Stimulated activated CD4-positive, alpha-beta T cell treated with anti-CD3 and anti-CD28 coated beads, Interleukin-15, amount 100 ng/mL, for 24 hours (primary cell): Measurements from ENCODE around the gene EVL.

ENCODE experiments used
- DNase-seq: peaks from one replicate; pipeline ENCODE4 v3.0.0-alpha.2; 2020

EVL gene

DNA sequence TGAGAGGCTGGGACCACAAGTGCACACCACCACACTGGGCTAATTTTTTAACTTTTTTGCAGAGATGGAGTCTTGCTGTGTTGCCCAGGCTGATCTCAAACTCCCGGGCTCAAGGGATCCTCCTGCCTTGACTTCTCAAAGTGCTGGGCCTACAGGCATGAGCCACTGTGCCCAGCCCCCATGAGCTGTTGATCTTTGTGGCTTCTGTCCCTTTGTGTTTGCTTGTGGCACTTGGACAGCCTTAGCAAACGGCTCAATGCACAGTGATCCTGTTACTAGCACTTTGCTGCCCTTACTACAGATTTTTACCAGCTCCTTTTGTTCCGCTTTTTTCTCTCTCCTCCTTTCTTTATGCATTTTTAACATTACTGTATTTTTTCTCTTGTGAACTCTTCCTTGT, 25.3 kb upstream of the EVL start:
- no peak for DNase-seq

DNA sequence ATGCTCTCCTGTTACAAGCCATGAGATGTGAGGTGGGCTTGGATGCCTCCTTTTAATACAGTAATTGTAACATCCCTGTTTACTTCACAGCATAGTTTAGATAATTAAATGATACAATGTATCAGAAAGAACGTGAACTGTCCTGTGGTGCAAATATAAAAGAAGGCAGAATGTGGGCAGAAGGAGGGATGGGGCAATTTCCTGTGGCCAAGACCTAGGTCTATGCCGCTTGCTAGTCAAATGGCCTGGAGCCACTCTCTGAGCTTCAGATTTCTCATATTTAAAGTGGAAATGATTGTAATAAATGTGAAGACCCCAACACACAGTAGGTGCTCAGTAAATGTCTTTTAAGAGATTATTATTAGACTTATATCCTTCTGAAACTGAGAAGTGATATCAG, 24.0 kb upstream of the EVL start:
- DNase-seq: no peak

DNA sequence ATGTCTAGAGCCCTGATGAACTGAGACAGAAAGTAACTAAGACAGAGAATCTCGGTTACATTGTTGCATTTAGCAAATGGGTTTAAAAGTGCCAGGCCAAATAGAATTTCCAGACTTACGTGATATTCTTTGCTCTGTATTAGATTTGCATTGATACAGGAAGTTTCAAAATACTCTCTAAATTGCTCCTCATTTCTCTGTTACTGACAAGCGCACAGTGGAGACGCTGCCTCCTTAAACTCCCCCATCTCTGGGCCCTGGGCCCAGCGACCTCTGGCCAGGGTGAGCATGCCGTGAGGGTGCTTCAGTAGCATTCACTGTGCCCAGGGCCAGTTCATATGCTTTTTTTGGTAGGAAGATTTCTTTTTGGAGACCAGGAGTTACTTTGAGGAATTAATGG, 22.9 kb upstream of the EVL start:
- no peak for DNase-seq

DNA sequence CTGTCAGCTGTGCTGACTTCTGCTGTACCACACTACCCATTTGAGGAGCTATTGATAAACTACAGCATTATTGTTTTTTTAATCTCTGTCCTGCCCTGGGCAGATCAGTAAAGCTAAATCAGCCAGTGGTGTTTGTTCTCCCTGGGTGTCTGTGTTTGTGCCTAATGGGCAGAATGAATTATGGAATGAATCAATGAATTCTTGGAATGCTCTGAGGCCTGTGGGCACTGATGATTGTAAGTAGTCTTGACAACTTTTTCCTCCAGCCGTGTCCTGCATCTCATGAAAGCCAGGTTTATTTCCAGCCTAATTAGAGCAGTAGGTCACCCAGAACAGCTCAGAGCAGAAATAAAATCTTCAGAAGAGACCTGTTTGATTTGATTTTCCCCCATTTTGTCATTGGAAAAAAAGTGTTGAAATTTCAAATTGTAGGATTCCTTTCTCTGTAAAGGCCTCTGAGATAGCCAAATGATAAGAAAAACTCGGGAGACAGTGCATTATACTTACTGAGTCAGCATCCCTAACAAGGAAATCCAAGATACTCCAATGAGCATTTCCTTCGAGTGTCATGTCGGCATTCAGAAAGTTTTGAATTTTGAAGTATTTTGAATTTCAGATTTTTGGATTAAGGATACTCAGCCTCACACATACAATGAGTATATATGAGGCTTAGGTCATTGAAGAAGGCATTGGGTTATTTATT, 19.4 kb upstream of the EVL start:
- DNase-seq: no peak

DNA sequence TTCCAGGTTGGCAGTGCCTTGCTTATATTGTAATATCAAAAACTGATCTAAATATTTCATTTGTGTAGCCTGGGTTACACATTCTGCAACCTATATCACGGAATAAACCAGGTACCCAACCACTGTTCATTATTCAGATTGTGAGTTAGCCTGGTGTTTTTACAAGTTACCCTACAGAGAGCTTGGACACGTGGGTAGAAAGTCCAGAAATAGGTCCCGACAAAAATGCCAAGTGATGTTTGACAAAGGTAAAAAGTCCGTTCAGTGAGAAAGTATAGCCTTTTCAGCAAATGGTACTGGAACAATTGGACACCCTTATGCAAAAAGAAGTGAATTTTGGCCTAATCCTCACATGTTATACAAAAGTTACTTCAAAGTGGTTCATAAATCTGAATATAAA, 17.6 kb upstream of the EVL start:
- no peak for DNase-seq

DNA sequence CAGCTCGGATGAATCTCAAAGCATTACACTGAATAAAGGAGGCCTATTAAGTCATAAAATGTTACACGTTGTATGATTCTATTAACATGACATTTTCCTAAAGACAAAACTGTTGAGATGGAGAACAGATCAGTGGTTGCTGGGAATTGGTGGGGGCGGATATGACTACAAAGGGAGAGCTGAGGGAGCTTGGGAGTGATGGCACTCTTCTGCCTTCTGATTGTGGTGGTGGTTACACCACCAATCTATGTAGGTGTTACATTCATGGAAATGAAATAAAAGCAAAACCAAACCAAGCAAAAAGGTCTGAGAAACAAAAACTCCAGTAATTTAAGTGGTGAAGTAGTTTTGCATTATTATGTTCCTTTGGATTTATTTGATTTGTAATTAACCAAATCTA, 16.4 kb upstream of the EVL start:
- peak; percentile 49 for DNase-seq

DNA sequence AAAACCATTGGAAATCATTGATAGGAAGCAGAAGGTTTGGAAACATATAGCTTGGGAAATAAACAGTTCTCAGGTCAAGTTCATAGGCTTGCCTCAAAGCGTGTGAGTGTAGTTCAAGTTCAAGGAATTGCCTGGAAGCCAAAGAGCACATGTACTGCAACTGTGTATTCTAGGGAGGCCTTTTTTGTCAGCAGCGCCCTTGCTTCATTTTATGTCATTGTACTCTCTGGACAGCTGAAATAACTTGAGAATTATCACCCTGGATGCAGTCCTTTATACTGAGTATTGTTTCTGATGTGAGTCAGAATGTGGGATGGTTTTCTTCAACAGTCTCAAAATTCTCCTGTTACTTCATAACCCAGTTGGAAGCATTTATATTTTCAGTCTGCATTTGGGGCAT, 16.0 kb upstream of the EVL start:
- DNase-seq: no peak

DNA sequence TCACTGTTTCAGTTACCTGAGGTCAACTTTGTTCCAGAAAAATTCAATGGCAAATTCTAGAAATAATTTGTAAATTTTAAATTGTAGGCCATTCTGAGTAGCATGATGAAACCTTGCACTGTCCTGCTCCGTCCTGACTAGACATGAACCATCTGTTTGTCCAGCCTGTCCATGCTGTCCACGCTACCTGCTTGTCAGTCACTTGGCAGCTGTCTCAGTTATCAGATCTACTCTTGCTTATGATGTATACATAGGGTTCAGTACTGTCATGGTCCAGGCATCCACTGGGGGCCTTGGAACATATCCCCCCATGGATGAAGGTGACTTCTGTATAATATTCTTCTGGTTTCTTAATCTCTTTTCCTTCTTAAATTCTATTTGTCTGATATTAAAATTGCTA, 14.1 kb upstream of the EVL start:
- DNase-seq: no peak

DNA sequence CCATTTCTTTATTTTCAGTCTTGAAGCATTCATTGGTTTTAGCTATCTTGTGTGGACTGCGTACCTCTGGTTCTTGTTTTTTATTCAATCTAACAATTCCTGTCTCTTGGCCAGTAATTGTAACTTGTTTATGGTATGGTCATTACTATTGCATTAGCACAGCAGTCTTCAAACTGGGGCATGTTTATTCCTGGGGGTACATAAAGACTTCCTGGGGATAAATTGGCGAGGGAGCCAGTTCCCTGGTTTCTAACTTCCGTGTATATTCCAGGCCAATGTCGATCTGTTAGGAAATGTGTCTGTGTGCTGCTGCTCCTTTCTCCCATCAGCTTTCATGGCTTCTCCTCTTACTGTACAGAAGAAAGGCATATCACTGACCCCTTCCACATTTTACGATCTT, 13.7 kb upstream of the EVL start:
- DNase-seq: no peak

DNA sequence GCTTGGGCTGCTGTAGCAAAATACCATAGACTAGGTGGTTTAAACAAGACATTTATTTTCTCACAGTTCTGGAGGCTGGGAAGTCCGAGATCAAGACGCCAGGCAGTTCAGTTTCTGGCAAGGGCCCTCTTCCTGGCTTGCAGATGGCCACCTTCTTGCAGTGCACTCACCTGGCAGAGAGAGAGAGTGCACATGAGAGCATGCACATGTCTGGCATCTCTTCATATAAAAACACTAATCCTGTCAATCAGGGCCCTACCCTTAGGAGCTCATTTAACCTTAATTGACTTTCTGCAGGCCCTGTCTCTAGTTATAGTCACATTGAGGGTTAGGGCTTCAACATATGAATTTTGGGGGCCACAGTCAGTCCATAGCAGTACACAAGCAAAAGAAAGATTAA, 12.4 kb upstream of the EVL start:
- DNase-seq: no peak

DNA sequence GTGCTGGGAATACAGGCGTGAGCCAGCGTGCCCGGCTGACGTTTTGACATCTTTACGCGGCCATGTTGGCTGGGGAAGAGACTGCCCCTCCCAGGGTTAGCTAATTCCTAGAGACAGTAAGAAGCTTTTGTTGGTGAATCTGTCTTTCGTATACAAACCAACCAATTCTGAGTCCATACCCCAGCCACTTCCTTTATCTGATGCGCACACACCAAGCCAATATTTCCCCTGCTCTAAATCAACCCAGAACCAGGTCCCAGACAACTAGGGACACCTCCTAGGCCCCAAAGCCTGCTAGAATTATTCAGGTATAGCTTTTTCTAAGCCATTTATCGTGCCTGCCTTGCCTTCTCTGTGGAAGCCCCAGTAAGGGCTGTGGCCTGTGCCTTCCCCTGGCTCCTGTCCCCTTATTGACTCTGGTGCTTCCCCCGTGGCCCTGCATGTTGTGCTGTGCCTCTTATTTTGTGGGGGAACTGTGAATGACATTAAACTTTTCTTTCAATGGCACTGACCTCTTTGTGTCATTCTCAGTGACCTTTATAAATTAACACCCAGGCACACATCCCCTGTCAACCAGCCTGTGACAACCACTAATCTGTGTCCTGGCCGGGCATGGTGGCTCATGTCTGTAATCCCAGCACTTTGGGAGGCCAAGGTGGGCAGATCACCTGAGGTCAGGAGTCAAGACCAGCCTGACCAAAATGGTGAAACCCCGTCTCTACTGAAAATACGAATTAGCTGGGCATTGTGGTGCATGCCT, 10.7 kb upstream of the EVL start:
- DNase-seq: no peak

DNA sequence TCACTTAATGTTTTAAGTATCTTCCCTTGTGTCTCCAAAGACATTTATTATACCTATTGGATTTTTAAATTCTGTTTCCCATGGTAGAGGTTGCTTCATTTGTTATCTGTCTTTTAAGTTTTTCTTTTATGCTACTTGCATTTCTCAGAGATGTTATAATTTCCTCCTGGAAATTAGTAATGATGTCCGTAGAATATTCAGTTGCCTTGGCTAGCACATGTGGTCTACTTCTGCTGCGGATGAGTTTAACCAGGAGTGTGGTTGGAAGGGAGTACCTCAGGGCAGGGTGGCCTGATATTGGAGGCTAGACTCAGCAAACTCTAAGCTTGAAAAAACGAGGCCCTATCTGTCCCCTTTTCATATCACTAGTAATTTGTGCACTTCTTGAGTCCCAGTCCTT, 8.8 kb upstream of the EVL start:
- no peak for DNase-seq

DNA sequence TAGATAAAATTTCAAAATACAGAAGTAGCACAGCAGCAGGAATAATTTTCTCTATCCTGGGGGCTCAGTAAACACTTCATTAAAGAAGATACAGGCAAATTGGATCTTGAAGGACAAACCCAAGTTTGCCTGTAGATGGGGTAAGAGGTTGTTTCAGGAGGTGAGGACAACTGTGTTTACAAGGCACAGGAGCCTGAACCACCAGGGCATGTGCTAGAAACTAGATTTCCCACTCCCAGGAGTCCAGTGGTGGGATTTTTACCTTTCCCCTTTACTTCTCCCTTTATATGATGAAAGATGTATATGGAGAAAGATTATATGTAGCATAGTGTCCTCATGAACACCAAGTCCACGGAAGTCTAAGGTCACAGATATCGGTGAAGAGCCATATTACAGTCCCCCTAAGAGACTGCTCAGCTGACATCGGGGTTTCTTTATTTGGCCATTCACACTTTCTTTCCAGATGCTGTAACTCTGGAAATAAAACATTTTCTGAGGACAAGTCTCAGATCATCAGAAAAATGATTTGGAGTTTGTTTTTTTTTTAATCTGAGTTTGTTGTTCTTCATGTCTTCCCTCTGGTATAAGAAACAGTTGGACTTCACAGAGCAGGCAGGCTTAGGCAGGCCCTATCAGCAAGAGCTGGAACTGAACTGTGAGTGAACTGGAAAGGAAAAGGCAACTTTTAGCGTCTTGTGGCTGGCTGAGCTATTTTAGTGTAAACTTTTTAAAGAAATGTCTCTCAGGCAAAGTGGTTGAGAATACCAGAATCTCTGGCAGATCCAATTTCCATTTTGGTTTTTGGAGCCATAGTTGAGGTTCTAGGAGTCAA, 8.0 kb upstream of the EVL start:
- no peak for DNase-seq

DNA sequence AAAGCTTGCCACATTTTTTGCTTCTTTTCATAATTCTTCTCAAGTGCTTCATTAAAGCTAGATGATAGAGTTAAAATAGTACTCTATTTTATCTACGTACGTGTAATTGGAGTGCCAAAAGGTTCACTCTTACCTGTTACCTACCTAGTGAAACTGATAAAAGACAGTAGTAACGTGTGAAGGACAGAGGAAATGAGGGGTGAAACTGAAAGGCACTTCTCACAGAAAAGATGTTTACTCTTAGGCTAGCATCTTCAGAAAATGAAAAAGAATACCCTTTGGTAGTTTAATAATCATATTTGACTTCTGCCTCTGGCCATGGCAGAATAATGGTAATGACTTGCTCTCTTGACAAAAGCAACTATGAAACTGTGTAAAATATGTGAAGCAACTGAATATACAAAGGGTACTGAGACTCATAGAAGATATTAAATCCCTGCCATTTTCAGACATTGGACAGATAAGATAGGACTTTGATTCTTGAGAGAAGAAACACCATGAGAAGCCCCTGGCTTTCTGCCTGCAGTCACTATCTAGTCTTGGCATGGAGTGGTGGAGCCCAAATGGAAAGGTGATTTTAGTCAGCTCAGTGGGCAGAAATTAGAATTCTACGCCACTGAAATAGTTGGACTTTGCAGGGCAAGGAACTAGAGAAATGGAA, 6.3 kb upstream of the EVL start:
- DNase-seq: no peak

DNA sequence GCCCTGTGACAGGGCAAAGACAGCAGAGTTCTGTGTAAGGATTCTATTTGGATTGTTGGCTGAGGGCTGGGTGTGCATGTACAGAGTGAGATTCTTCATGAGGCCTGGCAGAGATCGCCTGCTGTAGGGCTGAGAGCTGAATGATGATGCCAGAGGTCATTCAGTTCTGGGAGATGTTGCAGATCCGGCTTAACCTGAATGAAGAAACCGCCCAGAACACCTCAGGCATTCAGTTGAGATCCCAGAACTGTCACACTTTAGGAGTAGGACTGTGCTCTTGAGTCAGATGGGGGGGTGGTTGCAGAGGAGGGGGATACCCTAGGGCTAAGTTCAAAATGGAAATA, 5.8 kb upstream of the EVL start:
- no peak for DNase-seq

DNA sequence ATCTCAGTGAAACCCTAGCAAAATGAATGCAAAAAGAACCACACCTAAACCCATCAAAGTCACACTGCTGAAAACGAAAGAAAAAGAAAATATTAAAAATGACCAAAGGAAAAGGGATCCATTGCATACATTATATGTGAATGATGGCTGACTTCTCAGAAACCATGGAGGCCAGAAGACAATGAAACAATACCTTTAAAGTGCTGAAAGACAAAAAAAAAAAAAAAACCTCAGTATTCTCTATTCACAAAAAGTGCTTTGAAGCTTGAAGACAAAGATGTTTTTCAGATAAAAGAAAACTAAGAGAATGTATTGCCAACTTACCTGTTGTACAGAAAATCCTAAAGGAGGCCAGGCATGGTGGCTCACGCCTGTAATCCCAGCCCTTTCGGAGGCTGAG, 4.5 kb upstream of the EVL start:
- no peak for DNase-seq

DNA sequence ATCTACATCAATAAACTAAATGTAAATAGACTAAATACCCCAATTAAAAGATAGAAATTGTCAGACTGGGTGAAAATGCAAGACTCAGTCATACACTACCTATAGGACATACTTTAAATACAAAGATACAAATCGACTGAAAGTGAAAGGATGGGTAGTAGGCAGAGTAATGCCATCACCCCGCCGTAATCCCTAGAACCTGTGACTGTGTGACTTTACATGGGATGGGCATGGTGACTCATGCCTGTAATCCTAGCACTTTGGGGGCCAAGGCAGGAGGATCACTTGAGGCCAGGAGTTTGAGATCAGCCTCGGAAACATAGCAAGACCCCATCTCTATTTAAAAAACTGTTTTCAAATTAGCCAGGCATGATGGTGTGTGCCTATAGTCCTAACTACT, 2.6 kb upstream of the EVL start:
- peak; percentile 65 for DNase-seq

DNA sequence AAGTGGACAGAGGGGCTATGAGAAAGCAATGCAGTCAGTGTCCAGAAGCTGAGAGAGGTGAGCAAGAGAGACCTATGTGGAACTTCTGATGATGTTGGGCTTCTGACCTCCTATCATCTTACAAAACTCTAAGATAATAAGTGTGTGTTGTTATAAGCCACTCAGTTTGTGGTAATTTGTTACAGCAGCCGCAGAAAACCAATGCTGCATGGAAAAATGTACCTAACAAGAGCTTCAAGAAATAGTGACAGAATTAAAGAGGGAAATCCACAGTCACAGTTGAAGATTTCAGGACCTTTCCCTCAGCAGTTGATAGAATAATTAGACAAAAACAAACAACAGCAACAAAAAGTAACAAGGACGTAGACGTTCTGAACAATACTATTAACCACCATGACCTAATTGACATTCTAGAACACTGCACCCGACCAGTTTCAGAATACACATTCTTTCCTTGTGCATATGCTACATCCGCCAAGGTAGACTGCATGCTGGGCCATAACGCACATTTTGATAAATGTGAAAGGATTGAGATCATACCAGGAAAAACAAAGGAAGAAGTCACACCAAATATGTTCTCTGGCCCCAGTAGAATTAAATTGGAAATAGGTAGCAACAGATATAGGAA, 1.8 kb upstream of the EVL start:
- DNase-seq: peak; percentile 40

DNA sequence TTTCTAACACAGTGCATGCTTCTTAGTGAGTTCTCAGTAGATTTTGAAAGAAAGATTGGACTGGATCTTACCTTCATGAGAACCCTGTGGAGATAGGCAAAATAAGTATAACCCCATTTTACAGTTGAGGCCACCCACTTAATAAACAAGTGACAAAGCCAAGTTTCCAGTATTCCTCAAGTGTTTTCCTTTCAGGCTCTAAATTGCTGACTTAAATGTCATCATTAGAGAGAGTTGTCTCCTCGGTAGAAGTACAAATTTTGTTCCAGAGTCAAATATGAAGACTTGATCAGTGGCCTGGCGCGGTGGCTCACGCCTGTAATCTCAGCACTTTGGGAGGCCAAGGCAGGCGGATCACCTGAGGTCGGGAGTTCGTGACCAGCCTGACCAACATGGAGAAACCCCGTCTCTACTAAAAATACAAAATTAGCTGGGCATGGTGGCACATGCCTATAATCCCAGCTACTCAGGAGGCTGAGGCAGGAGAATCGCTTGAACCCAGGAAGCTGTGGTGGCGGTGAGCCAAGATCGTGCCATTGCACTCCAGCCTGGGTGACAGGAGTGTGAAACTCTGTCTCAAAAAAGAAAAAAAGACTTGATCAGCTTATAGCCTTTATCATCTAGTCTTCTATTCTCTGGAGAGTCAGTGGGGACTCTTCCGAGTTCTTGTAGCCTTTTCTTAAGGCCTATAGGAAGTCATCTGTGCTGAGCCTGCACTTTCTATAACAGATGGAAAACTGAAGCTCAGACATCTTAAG, 708 bp upstream of the EVL start:
- peak; percentile 21 for DNase-seq

DNA sequence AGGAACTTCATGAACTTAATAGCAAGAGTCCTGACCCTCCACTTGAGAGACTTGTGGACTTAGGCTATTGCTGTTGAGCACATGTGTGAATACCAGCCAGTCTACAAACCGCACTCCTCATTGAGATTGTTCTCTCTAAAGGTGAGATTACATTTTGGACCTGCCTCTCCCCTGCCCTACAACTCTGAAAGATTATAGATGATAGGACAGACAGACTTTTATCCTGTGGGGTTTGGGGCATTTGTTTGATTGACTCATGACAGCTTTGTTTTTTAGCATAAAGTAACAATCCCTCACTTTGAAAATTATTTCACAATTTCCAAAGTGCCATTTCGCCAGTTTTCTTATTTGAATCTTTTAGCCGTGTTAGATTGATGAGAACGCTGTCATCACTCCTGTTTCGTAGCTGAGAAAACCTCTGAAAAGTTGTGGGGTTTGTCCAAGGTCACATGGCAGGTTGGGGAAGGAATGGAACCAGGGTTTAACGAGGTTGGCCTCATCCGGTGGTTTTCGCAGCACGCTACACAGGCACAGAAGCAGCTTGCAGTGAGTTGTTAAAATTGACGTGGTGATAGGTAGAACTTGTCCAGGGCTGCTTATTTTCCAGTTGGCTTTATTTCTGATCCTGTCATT, 836 bp downstream of the EVL start:
- DNase-seq: peak; percentile 86

DNA sequence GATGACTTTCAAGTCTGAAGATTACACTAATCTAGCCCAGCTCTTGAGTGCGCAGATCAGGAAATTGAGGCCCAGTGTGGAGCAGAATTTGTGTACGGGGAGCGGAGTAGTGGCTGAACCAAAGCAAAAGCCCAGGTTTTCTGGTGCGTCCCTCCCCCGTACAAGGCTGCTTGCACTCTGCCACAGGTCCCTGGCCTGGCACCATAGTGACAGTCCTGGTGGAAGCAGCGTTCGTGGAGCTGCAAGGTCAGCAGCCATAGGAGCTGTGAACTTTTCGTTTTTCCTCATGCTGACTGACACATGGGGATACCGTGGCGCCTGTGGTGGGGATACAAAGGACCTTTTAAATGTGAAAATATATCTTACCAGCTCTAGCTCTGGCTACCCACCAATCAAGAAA, 1.7 kb downstream of the EVL start:
- peak; percentile 56 for DNase-seq

DNA sequence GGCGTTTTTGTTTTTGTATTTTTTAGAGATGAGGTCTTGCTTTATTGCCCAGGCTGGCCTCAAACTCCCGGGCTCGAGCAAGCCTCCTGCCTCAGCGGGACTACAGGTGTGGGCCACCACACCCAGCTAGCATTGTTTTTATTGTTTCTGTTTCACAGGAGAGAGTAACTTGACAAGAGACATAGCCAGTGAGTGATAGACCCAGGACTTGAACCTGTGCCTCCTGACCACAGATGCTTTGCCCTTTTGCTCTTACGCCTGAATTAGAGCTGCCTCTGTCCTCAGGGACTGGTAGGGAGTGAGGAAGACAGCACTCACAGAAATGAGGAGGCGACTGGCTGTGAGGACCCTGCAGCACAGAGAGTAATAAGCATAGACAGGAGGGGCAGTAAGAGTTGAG, 2.3 kb downstream of the EVL start:
- DNase-seq: peak; percentile 34
